Mononuclear cell (primary cell): Measurements from ENCODE around the gene STK10. TPM values are rescaled to one million over a fixed set of nuclear protein-coding genes. Genes with fewer than 3 reads are reported as not detected.

Source experiments
- H3K27me3 ChIP-seq: 2 replicates; pipeline ENCODE4 v1.6.0; 2011; ENCODE audit warnings: low read length, control low read depth; ENCODE audit not compliant: insufficient read depth
- H3K4me1 ChIP-seq: 2 replicates; pipeline ENCODE4 v1.5.1; 2011; ENCODE audit warnings: mild to moderate bottlenecking, low read length, control low read depth; ENCODE audit not compliant: insufficient read depth
- H3K4me3 ChIP-seq: 2 replicates; pipeline ENCODE4 v1.5.1; 2011; ENCODE audit warnings: mild to moderate bottlenecking, low read length, moderate library complexity
- H3K9me3 ChIP-seq: 2 replicates; pipeline ENCODE4 v1.5.1; 2011; ENCODE audit warnings: low read depth, mild to moderate bottlenecking, control low read depth, low read length
- total RNA-seq: library from RNA; depleted of rRNA; stranded (reverse); fragments of >200 nt; gene quantifications from one replicate; pipeline ENCODE4 v1.2.3, GENCODE V29; 2012

STK10 gene
- total RNA-seq, 1 donor = 134 TPM

- H3K27me3 ChIP-seq = no peaks in the 10 kb centered on the region
- H3K4me3 ChIP-seq = no peak overlapping the region
- H3K4me1 ChIP-seq = peaks cover 34% of the 10 kb centered on the region
- H3K9me3 ChIP-seq = no peaks in the 10 kb centered on the region
Measured at GRCh38 chr5:172064766-172065165, 123.3 kb downstream of the STK10 start.

- Histone ChIP-seq H3K4me3 (no peak overlapping the region), H3K27me3 (no peaks in the 10 kb centered on the region), H3K4me1 (peaks cover 34% of the 10 kb centered on the region), H3K9me3 (no peaks in the 10 kb centered on the region)
Measured at GRCh38 chr5:172064358-172064757, 123.7 kb downstream of the STK10 start.

GRCh38 chr5:172063463-172064235 lies 124.4 kb downstream of the STK10 start:
- Histone ChIP-seq H3K4me1 (peaks cover 33% of the 10 kb centered on the region), H3K9me3 (no peaks in the 10 kb centered on the region), H3K27me3 (no peaks in the 10 kb centered on the region), H3K4me3 (no peak overlapping the region)

- Histone ChIP-seq H3K4me1 (peaks cover under 1% of the 10 kb centered on the region), H3K27me3 (no peaks in the 10 kb centered on the region), H3K9me3 (no peaks in the 10 kb centered on the region)
Measured at GRCh38 chr5:172059661-172060100, 128.3 kb downstream of the STK10 start.

GRCh38 chr5:172058088-172058487 lies 129.9 kb downstream of the STK10 start:
- Histone ChIP-seq H3K27me3 (no peaks in the 10 kb centered on the region), H3K4me1 (no peaks in the 10 kb centered on the region), H3K9me3 (no peaks in the 10 kb centered on the region), H3K4me3 (no peak overlapping the region)

More at GRCh38 chr5:172059661-172060100, 128.3 kb downstream of the STK10 start:
- H3K4me3 ChIP-seq = no peak overlapping the region

GRCh38 chr5:172055996-172056395 lies 132.0 kb downstream of the STK10 start:
- no peaks in the 10 kb centered on the region for H3K4me1 ChIP-seq
- H3K9me3 ChIP-seq = no peaks in the 10 kb centered on the region
- no peak overlapping the region for H3K4me3 ChIP-seq
- H3K27me3 ChIP-seq = no peaks in the 10 kb centered on the region

GRCh38 chr5:172055421-172055820 lies 132.6 kb downstream of the STK10 start:
- Histone ChIP-seq H3K4me3 (no peak overlapping the region), H3K27me3 (no peaks in the 10 kb centered on the region), H3K9me3 (no peaks in the 10 kb centered on the region), H3K4me1 (no peaks in the 10 kb centered on the region)

GRCh38 chr5:172054611-172055153 lies 133.3 kb downstream of the STK10 start:
- H3K27me3 ChIP-seq = no peaks in the 10 kb centered on the region
- H3K9me3 ChIP-seq = no peaks in the 10 kb centered on the region
- H3K4me3 ChIP-seq = no peak overlapping the region
- no peaks in the 10 kb centered on the region for H3K4me1 ChIP-seq

GRCh38 chr5:172052450-172053236 lies 135.4 kb downstream of the STK10 start:
- H3K4me3 ChIP-seq = no peak overlapping the region
- no peaks in the 10 kb centered on the region for H3K4me1 ChIP-seq
- H3K9me3 ChIP-seq = no peaks in the 10 kb centered on the region
- H3K27me3 ChIP-seq = no peaks in the 10 kb centered on the region

- no peaks in the 10 kb centered on the region for H3K27me3 ChIP-seq
- no peaks in the 10 kb centered on the region for H3K9me3 ChIP-seq
- H3K4me3 ChIP-seq = no peak overlapping the region
- H3K4me1 ChIP-seq = no peaks in the 10 kb centered on the region
Measured at GRCh38 chr5:172051643-172052339, 136.2 kb downstream of the STK10 start.

- Histone ChIP-seq H3K27me3 (no peaks in the 10 kb centered on the region), H3K9me3 (no peaks in the 10 kb centered on the region), H3K4me1 (no peaks in the 10 kb centered on the region), H3K4me3 (no peak overlapping the region)
Measured at GRCh38 chr5:172050080-172050479, 137.9 kb downstream of the STK10 start.

GRCh38 chr5:172049226-172049796 lies 138.7 kb downstream of the STK10 start:
- no peaks in the 10 kb centered on the region for H3K9me3 ChIP-seq
- H3K4me1 ChIP-seq = no peaks in the 10 kb centered on the region
- no peak overlapping the region for H3K4me3 ChIP-seq
- H3K27me3 ChIP-seq = no peaks in the 10 kb centered on the region

- no peaks in the 10 kb centered on the region for H3K9me3 ChIP-seq
Measured at GRCh38 chr5:172048539-172049101, 139.4 kb downstream of the STK10 start.

GRCh38 chr5:172048170-172048422 lies 139.9 kb downstream of the STK10 start:
- H3K9me3 ChIP-seq = no peaks in the 10 kb centered on the region
- no peak overlapping the region for H3K4me3 ChIP-seq
- H3K4me1 ChIP-seq = no peaks in the 10 kb centered on the region
- H3K27me3 ChIP-seq = no peaks in the 10 kb centered on the region

More at GRCh38 chr5:172048539-172049101, 139.4 kb downstream of the STK10 start:
- Histone ChIP-seq H3K27me3 (no peaks in the 10 kb centered on the region), H3K4me3 (no peak overlapping the region), H3K4me1 (no peaks in the 10 kb centered on the region)
